ENCODE results near the gene CORO6. TPM values are rescaled to one million over a fixed set of nuclear protein-coding genes. Genes with fewer than 3 reads are reported as not detected.

Gene CORO6
- total and polyA plus RNA-seq, 2 of the 13 experiments (the other 11 are each of a cell fraction or from before 2014, with no cell fraction given) = 0.42 to 0.82 TPM

- TF ChIP-seq GATA4 (IDR thresholded peaks at IDR 0.05; ENCODE audit: borderline replicate concordance, low read depth) (no peak), NR2F2 (IDR thresholded peaks at IDR 0.05; ENCODE audit: borderline replicate concordance, low read depth) (no peak), HHEX (CRISPR knock-in tag; IDR thresholded peaks at IDR 0.05) (no peak), NAIF1 (CRISPR knock-in tag; IDR thresholded peaks at IDR 0.05; ENCODE audit: borderline replicate concordance) (no peak), ZFYVE20 (CRISPR knock-in tag; IDR thresholded peaks at IDR 0.05; ENCODE audit: borderline replicate concordance, low read depth) (no peak), IRF1 (CRISPR knock-in tag; IDR thresholded peaks at IDR 0.05; ENCODE audit: low read depth) (no peak), ZSCAN25 (CRISPR knock-in tag; IDR thresholded peaks at IDR 0.05) (peak; percentile 100), ZUFSP (CRISPR knock-in tag; IDR thresholded peaks at IDR 0.05; ENCODE audit: borderline replicate concordance) (no peak), CCAR2 (optimal IDR thresholded peaks at IDR 0.05; ENCODE audit: low read depth, low read length) (no peak), ZKSCAN5 (CRISPR knock-in tag; IDR thresholded peaks at IDR 0.05) (no peak), TERF1 (CRISPR knock-in tag; IDR thresholded peaks at IDR 0.05) (no peak), POLR2G (IDR thresholded peaks at IDR 0.05; ENCODE audit: low read depth, low read length) (no peak; the same call in 1 of the 2 replicates), TARDBP (CRISPR knock-in tag; IDR thresholded peaks at IDR 0.05) (0 out of 2 replicates have a peak, but pooled peaks have one; percentile 46), KDM4B (CRISPR knock-in tag; IDR thresholded peaks at IDR 0.05) (peak; percentile 37; the same call in 1 of the 2 replicates), ZNF460 (CRISPR knock-in tag; IDR thresholded peaks at IDR 0.05; ENCODE audit: borderline replicate concordance) (no peak), CAMTA2 (CRISPR knock-in tag; IDR thresholded peaks at IDR 0.05; ENCODE audit: borderline replicate concordance) (no peak), ZNF557 (CRISPR knock-in tag; IDR thresholded peaks at IDR 0.05) (no peak), ZNF780A (CRISPR knock-in tag; IDR thresholded peaks at IDR 0.05) (no peak), ZNF138 (CRISPR knock-in tag; IDR thresholded peaks at IDR 0.05; ENCODE audit: low read depth) (no peak), ZBTB25 (CRISPR knock-in tag; IDR thresholded peaks at IDR 0.05) (no peak), ZNF503 (CRISPR knock-in tag; IDR thresholded peaks at IDR 0.05) (0 out of 2 replicates have a peak, but pooled peaks have one; percentile 34), MAFG (CRISPR knock-in tag; IDR thresholded peaks at IDR 0.05) (no peak), ZFP41 (CRISPR knock-in tag; IDR thresholded peaks at IDR 0.05; ENCODE audit: borderline replicate concordance) (no peak)
Measured at GRCh38 chr17:29591737-29592608, 30.7 kb downstream of the CORO6 start (continued).
